SK-N-SH treated with all-trans-retinoic acid at 6 μM for 48 hours (cell line): ENCODE results near the gene DCUN1D2.

Source experiments
- ATAC-seq: fragments of 200-7000 bp; cut with Tn5 transposase; 3 replicates; pipeline ENCODE4 v1.9.1; 2020; ENCODE audit warnings: mild to moderate bottlenecking, moderate library complexity
- ARNTL ChIP-seq: fragments of 450-650 bp; formaldehyde crosslinking; IDR thresholded peaks from 2 replicates; pipeline ENCODE4 v1.5.0; 2020; ENCODE audit warnings: low read depth, mild to moderate bottlenecking, moderate library complexity, borderline replicate concordance
- BACH2 ChIP-seq: fragments of 250-450 bp; sonication (Bioruptor Pico); IDR thresholded peaks from 2 replicates; pipeline ENCODE4 v1.9.0; 2021; ENCODE audit warnings: mild to moderate bottlenecking, borderline replicate concordance
- CSDC2 ChIP-seq: fragments of 250-450 bp; sonication (Bioruptor Pico); IDR thresholded peaks from 2 replicates; pipeline ENCODE4 v1.5.0; 2020; ENCODE audit warnings: mild to moderate bottlenecking, moderate library complexity
- ESRRG ChIP-seq: fragments of 250-450 bp; sonication (Bioruptor Pico); IDR thresholded peaks from 2 replicates; pipeline ENCODE4 v1.6.1; 2021; ENCODE audit warnings: mild to moderate bottlenecking
- GLIS3 ChIP-seq: fragments of 250-450 bp; sonication (Bioruptor Pico); IDR thresholded peaks from 2 replicates; pipeline ENCODE4 v1.5.0; 2020; ENCODE audit warnings: mild to moderate bottlenecking, moderate library complexity
- ISL1 ChIP-seq: fragments of 250-450 bp; sonication (Bioruptor Pico); IDR thresholded peaks from 2 replicates; pipeline ENCODE4 v2.1.2; 2022; ENCODE audit warnings: mild to moderate bottlenecking, moderate library complexity
- OSR1 ChIP-seq: fragments of 250-450 bp; sonication (Bioruptor Pico); IDR thresholded peaks from 2 replicates; pipeline ENCODE4 v1.8.0; 2022; ENCODE audit warnings: moderate library complexity, mild to moderate bottlenecking, inconsistent platforms
- PATZ1 ChIP-seq: fragments of 250-450 bp; sonication (Bioruptor Pico); IDR thresholded peaks from 2 replicates; pipeline ENCODE4 v1.8.0; 2020; ENCODE audit warnings: mild to moderate bottlenecking, moderate library complexity, borderline replicate concordance
- RARB ChIP-seq: fragments of 250-450 bp; sonication (Bioruptor Pico); IDR thresholded peaks from 2 replicates; pipeline ENCODE4 v1.8.0; 2021; ENCODE audit warnings: mild to moderate bottlenecking, moderate library complexity
- SNAI2 ChIP-seq: fragments of 250-450 bp; sonication (Bioruptor Pico); IDR thresholded peaks from 2 replicates; pipeline ENCODE4 v1.5.0; 2020; ENCODE audit warnings: mild to moderate bottlenecking, moderate library complexity
- TCF4 ChIP-seq: fragments of 250-450 bp; sonication (Bioruptor Pico); IDR thresholded peaks from 2 replicates; pipeline ENCODE4 v1.8.0; 2021; ENCODE audit warnings: mild to moderate bottlenecking, moderate library complexity, borderline replicate concordance
- TOX ChIP-seq: fragments of 250-450 bp; sonication (Bioruptor Pico); IDR thresholded peaks from 2 replicates; pipeline ENCODE4 v1.8.0; 2021; ENCODE audit warnings: mild to moderate bottlenecking, moderate library complexity, borderline replicate concordance
- ZC3H10 ChIP-seq: fragments of 250-450 bp; sonication (Bioruptor Pico); IDR thresholded peaks from 2 replicates; pipeline ENCODE4 v1.5.1; 2021; ENCODE audit warnings: mild to moderate bottlenecking, moderate library complexity
- ZFP3 ChIP-seq: fragments of 250-450 bp; sonication (Bioruptor Pico); IDR thresholded peaks from 2 replicates; pipeline ENCODE4 v1.5.0; 2020; ENCODE audit warnings: mild to moderate bottlenecking, moderate library complexity
- ZFP30 ChIP-seq: fragments of 450-650 bp; formaldehyde crosslinking; IDR thresholded peaks from 2 replicates; pipeline ENCODE4 v1.5.0; 2022; ENCODE audit warnings: mild to moderate bottlenecking, moderate library complexity
- ZNF565 ChIP-seq: fragments of 450-650 bp; formaldehyde crosslinking; conservative IDR thresholded peaks from 2 replicates; pipeline ENCODE4 v1.5.0; 2020; ENCODE audit warnings: low read depth, mild to moderate bottlenecking, moderate library complexity
- ZNF70 ChIP-seq: fragments of 450-650 bp; formaldehyde crosslinking; IDR thresholded peaks from 2 replicates; pipeline ENCODE4 v1.5.0; 2020; ENCODE audit warnings: mild to moderate bottlenecking, moderate library complexity
- ZNF8 ChIP-seq: fragments of 450-650 bp; formaldehyde crosslinking; IDR thresholded peaks from 2 replicates; pipeline ENCODE4 v1.5.0; 2020; ENCODE audit warnings: mild to moderate bottlenecking, moderate library complexity
- TF ChIP-seq, protein P1 (sequence below): fragments of 250-450 bp; sonication (Bioruptor Pico); IDR thresholded peaks from 2 replicates; pipeline ENCODE4 v1.5.1; 2020; ENCODE audit warnings: low read depth, mild to moderate bottlenecking, moderate library complexity
- TF ChIP-seq, protein P2 (sequence below): fragments of 250-450 bp; sonication (Bioruptor Pico); IDR thresholded peaks from 2 replicates; pipeline ENCODE4 v1.5.1; 2021; ENCODE audit warnings: mild to moderate bottlenecking, moderate library complexity
- TF ChIP-seq, protein P3 (sequence below): fragments of 250-450 bp; sonication (Bioruptor Pico); IDR thresholded peaks from 2 replicates; pipeline ENCODE4 v1.5.0; 2020; ENCODE audit warnings: mild to moderate bottlenecking, moderate library complexity

DCUN1D2 gene

GRCh38 chr13:113489549-113490495 lies 689 bp downstream of the DCUN1D2 start:
- TF ChIP-seq ZNF565, result no peak
- TF ChIP-seq ZFP3 (CRISPR knock-in tag), result no peak
- TF ChIP-seq PATZ1, result no peak
- no peak for TF ChIP-seq OSR1 (CRISPR knock-in tag)
- no peak for TF ChIP-seq GLIS3 (CRISPR knock-in tag)
- TF ChIP-seq BACH2, result no peak
- no peak for TF ChIP-seq CSDC2 (CRISPR knock-in tag)
- TF ChIP-seq ZNF70 (CRISPR knock-in tag), result no peak
- no peak for TF ChIP-seq RARB (CRISPR knock-in tag)
- TF ChIP-seq TOX, result no peak
- TF ChIP-seq, protein P1, sequence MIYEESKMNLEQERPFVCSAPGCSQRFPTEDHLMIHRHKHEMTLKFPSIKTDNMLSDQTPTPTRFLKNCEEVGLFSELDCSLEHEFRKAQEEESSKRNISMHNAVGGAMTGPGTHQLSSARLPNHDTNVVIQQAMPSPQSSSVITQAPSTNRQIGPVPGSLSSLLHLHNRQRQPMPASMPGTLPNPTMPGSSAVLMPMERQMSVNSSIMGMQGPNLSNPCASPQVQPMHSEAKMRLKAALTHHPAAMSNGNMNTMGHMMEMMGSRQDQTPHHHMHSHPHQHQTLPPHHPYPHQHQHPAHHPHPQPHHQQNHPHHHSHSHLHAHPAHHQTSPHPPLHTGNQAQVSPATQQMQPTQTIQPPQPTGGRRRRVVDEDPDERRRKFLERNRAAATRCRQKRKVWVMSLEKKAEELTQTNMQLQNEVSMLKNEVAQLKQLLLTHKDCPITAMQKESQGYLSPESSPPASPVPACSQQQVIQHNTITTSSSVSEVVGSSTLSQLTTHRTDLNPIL (CRISPR knock-in tag), result no peak
- no peak for TF ChIP-seq ESRRG (CRISPR knock-in tag)
- no peak for TF ChIP-seq ARNTL (CRISPR knock-in tag)
- no peak for TF ChIP-seq ZNF8 (CRISPR knock-in tag)

DNA sequence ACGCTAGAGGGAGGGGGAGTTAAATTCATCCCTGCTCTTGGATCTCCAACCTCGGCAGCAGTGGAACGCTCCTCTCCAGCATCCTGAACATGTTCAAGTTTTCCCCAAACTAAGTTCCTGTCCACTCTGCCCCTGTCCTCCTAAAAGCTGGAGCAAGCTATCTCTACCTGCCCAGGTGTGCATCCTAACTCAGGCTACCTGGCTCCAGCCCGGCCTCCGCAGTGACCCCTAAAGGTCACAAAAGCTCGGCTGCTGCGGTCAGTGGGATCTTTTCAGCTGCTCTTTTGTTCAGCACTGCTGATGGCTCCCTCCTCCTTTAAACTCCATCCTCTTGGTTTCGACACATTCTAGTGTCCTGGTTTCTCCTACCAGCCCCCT lies 1.4 kb downstream of the DCUN1D2 start:
- TF ChIP-seq ARNTL (CRISPR knock-in tag) (no peak), ISL1 (CRISPR knock-in tag) (no peak), PATZ1 (no peak), SNAI2 (CRISPR knock-in tag) (no peak)
- ATAC-seq, result no peak

More at GRCh38 chr13:113489549-113490495, 689 bp downstream of the DCUN1D2 start:
- ATAC-seq, result peak; percentile 21

- ATAC-seq, result no peak
- no peak for TF ChIP-seq OSR1 (CRISPR knock-in tag)
Observed at GRCh38 chr13:113488283-113488682, 2.2 kb downstream of the DCUN1D2 start.

GRCh38 chr13:113486698-113487097 lies 3.8 kb downstream of the DCUN1D2 start:
- no peak for ATAC-seq
- TF ChIP-seq ZC3H10, result no peak
- TF ChIP-seq ARNTL (CRISPR knock-in tag), result no peak
- TF ChIP-seq RARB (CRISPR knock-in tag), result no peak
- TF ChIP-seq, protein P2, sequence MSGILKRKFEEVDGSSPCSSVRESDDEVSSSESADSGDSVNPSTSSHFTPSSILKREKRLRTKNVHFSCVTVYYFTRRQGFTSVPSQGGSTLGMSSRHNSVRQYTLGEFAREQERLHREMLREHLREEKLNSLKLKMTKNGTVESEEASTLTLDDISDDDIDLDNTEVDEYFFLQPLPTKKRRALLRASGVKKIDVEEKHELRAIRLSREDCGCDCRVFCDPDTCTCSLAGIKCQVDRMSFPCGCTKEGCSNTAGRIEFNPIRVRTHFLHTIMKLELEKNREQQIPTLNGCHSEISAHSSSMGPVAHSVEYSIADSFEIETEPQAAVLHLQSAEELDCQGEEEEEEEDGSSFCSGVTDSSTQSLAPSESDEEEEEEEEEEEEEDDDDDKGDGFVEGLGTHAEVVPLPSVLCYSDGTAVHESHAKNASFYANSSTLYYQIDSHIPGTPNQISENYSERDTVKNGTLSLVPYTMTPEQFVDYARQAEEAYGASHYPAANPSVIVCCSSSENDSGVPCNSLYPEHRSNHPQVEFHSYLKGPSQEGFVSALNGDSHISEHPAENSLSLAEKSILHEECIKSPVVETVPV (CRISPR knock-in tag), result no peak
- TF ChIP-seq ZFP30 (CRISPR knock-in tag), result no peak
- TF ChIP-seq, protein P3, sequence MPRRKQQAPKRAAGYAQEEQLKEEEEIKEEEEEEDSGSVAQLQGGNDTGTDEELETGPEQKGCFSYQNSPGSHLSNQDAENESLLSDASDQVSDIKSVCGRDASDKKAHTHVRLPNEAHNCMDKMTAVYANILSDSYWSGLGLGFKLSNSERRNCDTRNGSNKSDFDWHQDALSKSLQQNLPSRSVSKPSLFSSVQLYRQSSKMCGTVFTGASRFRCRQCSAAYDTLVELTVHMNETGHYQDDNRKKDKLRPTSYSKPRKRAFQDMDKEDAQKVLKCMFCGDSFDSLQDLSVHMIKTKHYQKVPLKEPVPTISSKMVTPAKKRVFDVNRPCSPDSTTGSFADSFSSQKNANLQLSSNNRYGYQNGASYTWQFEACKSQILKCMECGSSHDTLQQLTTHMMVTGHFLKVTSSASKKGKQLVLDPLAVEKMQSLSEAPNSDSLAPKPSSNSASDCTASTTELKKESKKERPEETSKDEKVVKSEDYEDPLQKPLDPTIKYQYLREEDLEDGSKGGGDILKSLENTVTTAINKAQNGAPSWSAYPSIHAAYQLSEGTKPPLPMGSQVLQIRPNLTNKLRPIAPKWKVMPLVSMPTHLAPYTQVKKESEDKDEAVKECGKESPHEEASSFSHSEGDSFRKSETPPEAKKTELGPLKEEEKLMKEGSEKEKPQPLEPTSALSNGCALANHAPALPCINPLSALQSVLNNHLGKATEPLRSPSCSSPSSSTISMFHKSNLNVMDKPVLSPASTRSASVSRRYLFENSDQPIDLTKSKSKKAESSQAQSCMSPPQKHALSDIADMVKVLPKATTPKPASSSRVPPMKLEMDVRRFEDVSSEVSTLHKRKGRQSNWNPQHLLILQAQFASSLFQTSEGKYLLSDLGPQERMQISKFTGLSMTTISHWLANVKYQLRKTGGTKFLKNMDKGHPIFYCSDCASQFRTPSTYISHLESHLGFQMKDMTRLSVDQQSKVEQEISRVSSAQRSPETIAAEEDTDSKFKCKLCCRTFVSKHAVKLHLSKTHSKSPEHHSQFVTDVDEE (CRISPR knock-in tag), result 0 out of 2 replicates have a peak, but pooled peaks have one; percentile 12
- TF ChIP-seq TCF4 (CRISPR knock-in tag), result peak; percentile 46; the same call in 1 of the 2 replicates
- no peak for TF ChIP-seq ZNF8 (CRISPR knock-in tag)
- TF ChIP-seq, all 23 proteins: peak for 2
